Psoas muscle (tissue), 8 donors: ENCODE measurements around the gene NBL1. TPM values are rescaled to one million over a fixed set of nuclear protein-coding genes. Genes with fewer than 3 reads are reported as not detected.

Experiments used
- ATAC-seq, 4 donors: fragments of 200-7000 bp; cut with Tn5 transposase; one replicate each; pipeline ENCODE4 v1.9.1; 2020; ENCODE audit warnings: moderate library complexity in 3 of 4, mild to moderate bottlenecking in 2 of 4
- DNase-seq, 2 donors: peaks; one replicate each; pipeline ENCODE4 v3.0.0-alpha.2; 2020
- H3K27ac ChIP-seq: fragments of 200-600 bp; one replicate; pipeline ENCODE4 v1.8.0; 2022
- H3K27me3 ChIP-seq, 3 donors: fragments of 200-600 bp in 1 of 3; one replicate each; pipeline versions ENCODE4 v1.6.1 to v1.8.0; 2013 to 2022; ENCODE audit warnings: low read length in 2 of 3, mild to moderate bottlenecking in 2 of 3, moderate library complexity in 1 of 3; ENCODE audit not compliant: insufficient read depth in 3 of 3
- H3K36me3 ChIP-seq, 2 donors: fragments of 200-600 bp in 1 of 2; one replicate each; pipeline versions ENCODE4 v1.6.1 to v1.8.0; 2013 to 2022; ENCODE audit warnings: low read depth in 1 of 2, mild to moderate bottlenecking in 1 of 2, moderate library complexity in 1 of 2; ENCODE audit not compliant: insufficient read depth in 1 of 2
- H3K4me1 ChIP-seq: fragments of 200-600 bp; one replicate; pipeline ENCODE4 v1.8.0; 2022
- H3K4me3 ChIP-seq: fragments of 200-600 bp; one replicate; pipeline ENCODE4 v1.8.0; 2022; ENCODE audit warnings: mild to moderate bottlenecking
- H3K9me3 ChIP-seq: fragments of 200-600 bp; one replicate; pipeline ENCODE4 v1.8.0; 2022
- WGBS, 3 donors: extraction: QIAGEN DNeasy Blood & Tissue Kit; methylation state at CpG; one replicate each; pipeline versions ENCODE4 v1.1.6 to v1.1.7; 2013; 5-methylcytosine and 5-hydroxymethylcytosine counted together
- intact Hi-C, 2 donors: fragments of 100-400 bp; cut with DNase I; formaldehyde crosslinking; loops; one replicate each; pipeline versions ENCODE4 v1.11.0 to v1.14.2; 2022
- polyA plus RNA-seq, 3 donors: library from polyadenylated mRNA; stranded (reverse); fragments of 200-250 nt; gene quantifications; one replicate each; pipeline ENCODE4 v1.2.3, GENCODE V29; 2013
- total RNA-seq, 4 donors: library from RNA; stranded (reverse); fragmentation: NEBNext Ultra II Directional in 2 of 4; extraction: Animal tissue kit (Norgen Biotek cat#: 25700) in 2 of 4; gene quantifications; one replicate each; pipeline versions ENCODE4 v1.2.1 to v1.2.4, GENCODE V29; 2021 to 2023
- TF ChIP-seq, protein P1 (sequence below): fragments of 200-600 bp; IDR thresholded peaks from one replicate; pipeline ENCODE4 v1.8.0; 2022; ENCODE audit warnings: antibody characterized with exemption
- donor health status: healthy with polysubstance abuse.
- donor health status: DM: no; HTN: no; CAD: no; lungs with moderate emphysema.
- donor health status: Bipolar disorder and iron deficiency.
- donor health status: healthy.
- donor health status: DM: yes; HTN: yes; CAD: no.
- donor health status: DM: no; HTN: no; CAD: no.
- donor health status: DM: no; HTN: no; CAD: no.
- donor health status: DM: yes; HTN: yes; CAD: no.

NBL1 gene
- total and polyA plus RNA-seq, 7 donors, result 11.8 to 22.8 (median 13.0) TPM

DNA sequence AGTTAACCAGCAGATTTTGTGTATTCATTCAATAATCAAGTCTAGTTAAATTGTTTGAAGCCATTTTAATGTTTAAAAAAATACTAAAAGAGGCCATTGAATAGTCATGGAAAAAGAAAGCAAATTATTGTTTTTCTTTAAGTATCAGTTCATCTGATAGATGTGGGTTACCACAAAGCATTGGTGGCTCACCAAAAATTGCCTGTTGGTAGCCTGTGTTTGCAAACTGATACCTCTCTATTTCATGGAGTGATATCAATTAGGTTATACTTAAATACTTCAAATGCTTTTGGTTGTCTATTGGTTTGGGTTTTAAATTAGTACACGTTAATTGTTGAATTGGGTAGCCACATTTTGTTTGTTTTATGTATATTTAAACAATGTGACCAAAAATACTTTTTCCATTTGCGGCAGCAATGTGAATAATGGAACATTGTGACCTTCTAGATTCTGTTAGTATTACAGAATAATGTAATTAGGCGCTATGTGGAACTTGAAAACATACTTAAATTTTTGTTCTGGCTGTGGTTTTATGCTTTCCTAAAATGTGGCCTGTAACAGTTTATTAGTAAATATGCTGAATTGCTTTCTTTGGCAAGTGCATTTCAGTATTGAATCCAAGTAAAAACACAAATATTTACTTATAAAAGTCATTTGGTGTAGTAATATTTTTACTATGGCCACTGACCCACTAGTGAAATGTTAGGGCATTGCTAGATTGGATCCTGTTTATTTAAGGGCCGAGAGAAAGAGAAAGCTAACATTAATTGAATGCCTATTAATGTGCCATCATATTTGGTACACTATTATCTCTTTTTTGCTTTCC lies 37.1 kb upstream of the NBL1 start:
- intact Hi-C loops, result no loop called here

DNA sequence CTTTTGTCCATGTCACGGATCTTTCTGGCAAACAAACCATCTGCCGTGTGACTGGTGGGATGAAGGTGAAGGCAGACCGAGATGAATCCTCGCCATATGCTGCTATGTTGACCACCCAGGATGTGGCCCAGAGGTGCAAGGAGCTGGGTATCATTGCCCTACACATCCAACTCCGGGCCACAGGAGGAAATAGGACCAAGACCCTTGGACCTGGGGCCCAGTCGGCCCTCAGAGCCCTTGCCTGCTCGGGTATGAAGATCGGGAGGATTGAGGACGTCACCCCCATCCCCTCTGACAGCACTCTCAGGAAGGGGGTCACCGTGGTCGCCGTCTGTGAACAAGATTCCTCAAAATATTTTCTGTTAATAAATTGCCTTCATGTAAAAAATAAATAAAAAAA lies 35.9 kb upstream of the NBL1 start:
- H3K4me3 ChIP-seq, result no peak overlapping the region
- intact Hi-C loops, result no loop called here
- H3K4me1 ChIP-seq, result peaks cover 17% of the 10 kb centered on the region
- DNase-seq (no peak), ATAC-seq (no peak)
- WGBS, 3 donors, result 82 to 93% (median 92%) methylated on average over 12 of the region's 12 CpGs
- no peaks in the 10 kb centered on the region for H3K27me3 ChIP-seq
- no peak overlapping the region for H3K27ac ChIP-seq
- TF ChIP-seq, protein P1, sequence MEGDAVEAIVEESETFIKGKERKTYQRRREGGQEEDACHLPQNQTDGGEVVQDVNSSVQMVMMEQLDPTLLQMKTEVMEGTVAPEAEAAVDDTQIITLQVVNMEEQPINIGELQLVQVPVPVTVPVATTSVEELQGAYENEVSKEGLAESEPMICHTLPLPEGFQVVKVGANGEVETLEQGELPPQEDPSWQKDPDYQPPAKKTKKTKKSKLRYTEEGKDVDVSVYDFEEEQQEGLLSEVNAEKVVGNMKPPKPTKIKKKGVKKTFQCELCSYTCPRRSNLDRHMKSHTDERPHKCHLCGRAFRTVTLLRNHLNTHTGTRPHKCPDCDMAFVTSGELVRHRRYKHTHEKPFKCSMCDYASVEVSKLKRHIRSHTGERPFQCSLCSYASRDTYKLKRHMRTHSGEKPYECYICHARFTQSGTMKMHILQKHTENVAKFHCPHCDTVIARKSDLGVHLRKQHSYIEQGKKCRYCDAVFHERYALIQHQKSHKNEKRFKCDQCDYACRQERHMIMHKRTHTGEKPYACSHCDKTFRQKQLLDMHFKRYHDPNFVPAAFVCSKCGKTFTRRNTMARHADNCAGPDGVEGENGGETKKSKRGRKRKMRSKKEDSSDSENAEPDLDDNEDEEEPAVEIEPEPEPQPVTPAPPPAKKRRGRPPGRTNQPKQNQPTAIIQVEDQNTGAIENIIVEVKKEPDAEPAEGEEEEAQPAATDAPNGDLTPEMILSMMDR, result no peak
- no peaks in the 10 kb centered on the region for H3K9me3 ChIP-seq
- no peaks in the 10 kb centered on the region for H3K36me3 ChIP-seq

More for the DNA sequence above, 37.1 kb upstream of the NBL1 start:
- Histone ChIP-seq H3K27me3 (no peaks in the 10 kb centered on the region), H3K4me3 (no peak overlapping the region), H3K9me3 (no peaks in the 10 kb centered on the region), H3K4me1 (peaks cover 17% of the 10 kb centered on the region), H3K36me3 (peaks cover 0 to under 1% of the 10 kb centered on the region in 2 donors), H3K27ac (no peak overlapping the region)
- TF ChIP-seq, protein P1, result no peak
- ATAC-seq (no peak), DNase-seq (no peak)
- 54 to 76% (median 55%) methylated on average over 4 of the region's 4 CpGs for WGBS, 3 donors

DNA sequence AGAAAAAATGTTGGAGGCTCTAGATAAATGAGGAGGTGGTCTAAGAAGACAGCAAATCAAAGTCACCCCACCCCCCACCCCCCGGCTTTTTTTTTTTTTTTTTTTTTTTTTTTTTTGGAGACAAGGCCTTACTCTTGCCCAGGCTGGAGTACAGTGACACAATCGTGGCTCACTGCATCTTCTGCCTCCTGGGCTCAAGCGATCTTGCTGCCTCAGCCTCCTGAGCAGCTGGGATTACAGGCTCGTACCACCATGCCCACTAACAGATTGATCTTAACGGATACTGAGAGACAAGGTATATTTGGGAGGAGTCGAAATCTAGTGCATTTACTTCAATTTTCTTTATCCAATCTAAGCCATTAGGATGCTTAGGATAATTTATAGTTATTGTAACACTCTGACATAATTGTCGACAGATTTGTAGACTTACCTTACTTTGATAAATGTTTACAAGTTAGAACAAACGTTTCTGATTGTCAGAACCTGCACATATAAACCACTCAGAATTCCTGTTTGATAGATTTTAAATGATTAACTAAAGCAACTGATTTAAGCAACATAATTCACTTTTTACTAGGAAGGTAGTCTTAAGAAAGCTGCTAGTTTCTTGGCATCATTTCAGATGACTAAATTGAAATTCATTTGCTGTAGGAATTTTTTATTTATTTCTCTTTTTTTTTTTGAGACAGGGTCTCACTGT lies 33.7 kb upstream of the NBL1 start:
- peaks cover 15% of the 10 kb centered on the region for H3K4me1 ChIP-seq
- H3K4me3 ChIP-seq, result no peak overlapping the region
- ATAC-seq (no peak), DNase-seq (no peak)
- WGBS, 3 donors, result 73 to 78% (median 76%) methylated on average over 8 of the region's 8 CpGs
- H3K27ac ChIP-seq, result no peak overlapping the region
- TF ChIP-seq, protein P1, result no peak
- H3K9me3 ChIP-seq, result no peaks in the 10 kb centered on the region
- H3K27me3 ChIP-seq, result no peaks in the 10 kb centered on the region
- intact Hi-C loops, result no loop called here
- no peaks in the 10 kb centered on the region for H3K36me3 ChIP-seq

DNA sequence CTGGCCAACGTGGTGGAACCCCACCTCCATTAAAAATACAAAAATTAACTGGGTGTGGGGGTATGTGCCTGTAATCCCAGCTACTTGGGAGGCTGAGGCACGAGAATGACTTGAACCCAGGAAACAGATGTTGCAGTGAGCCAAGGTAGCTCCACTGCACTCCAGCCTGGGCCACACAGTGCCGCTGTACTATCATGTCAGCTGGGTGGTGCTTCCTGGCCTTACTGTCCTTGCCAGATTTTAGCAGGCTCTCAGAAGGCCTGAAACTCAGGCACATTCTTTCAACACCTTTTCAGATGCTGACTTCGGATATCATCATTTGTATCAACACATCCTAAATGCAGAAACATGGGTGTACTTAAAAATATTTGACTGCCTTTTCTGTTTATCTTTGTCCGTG lies 31.6 kb upstream of the NBL1 start:
- no peak overlapping the region for H3K27ac ChIP-seq
- H3K27me3 ChIP-seq, result no peaks in the 10 kb centered on the region
- intact Hi-C loops, result no loop called here
- H3K9me3 ChIP-seq, result no peaks in the 10 kb centered on the region
- H3K4me3 ChIP-seq, result no peak overlapping the region
- ATAC-seq (no peak), DNase-seq (no peak)
- H3K4me1 ChIP-seq, result peaks cover under 1% of the 10 kb centered on the region
- 82 to 85% (median 84%) methylated on average over 5 of the region's 5 CpGs for WGBS, 3 donors
- peaks cover 0 to 16% of the 10 kb centered on the region in 2 donors for H3K36me3 ChIP-seq
- TF ChIP-seq, protein P1, result no peak
